ENCODE data around the gene VOPP1.

Gene VOPP1

DNA sequence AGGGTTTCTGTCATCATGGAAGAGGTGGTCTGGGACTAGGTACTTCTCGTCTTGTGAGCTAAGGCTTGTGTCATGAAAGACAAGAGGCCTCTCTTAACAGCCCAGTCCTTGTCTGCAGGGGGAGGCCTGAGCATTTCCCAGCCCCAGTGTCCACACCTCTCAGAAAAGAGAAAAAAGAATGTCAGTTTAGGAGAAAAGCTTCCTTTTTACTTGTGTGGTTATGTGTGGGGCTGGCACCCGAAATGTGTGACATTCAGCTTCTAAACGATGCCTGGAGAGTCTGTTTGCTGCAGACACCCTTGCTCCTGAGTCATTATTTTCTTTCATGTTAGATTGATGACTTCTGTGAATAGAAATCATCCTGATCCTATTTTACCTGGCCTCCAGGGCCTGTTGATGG, 139.8 kb downstream of the VOPP1 start:
- Histone ChIP-seq H4K20me1 (ENCODE audit: insufficient read depth, low read length) (no peaks in the 10 kb centered on the region), H3K27me3 (replicated peaks; ENCODE audit: insufficient read depth, low read length) (no peaks in the 10 kb centered on the region), H3K27ac (ENCODE audit: low read length) (no peak overlapping the region), H3F3A (ENCODE audit: insufficient read depth, low read length) (0 out of 2 replicates have a peak, but pooled peaks cover 4% of the 10 kb centered on the region), H3K79me2 (ENCODE audit: low read length) (no peaks in the 10 kb centered on the region), H3K9ac (ENCODE audit: low read length) (no peak overlapping the region), H3K9me3 (replicated peaks; ENCODE audit: insufficient read depth, low read length) (no peaks in the 10 kb centered on the region), H3K36me3 (replicated peaks; ENCODE audit: insufficient read depth, low read length) (no peaks in the 10 kb centered on the region), H3K4me3 (ENCODE audit: low read length) (no peak overlapping the region), H3K4me1 (ENCODE audit: low read length) (no peaks in the 10 kb centered on the region), H2AFZ (ENCODE audit: low read length) (no peak overlapping the region), H3K9me2 (replicated peaks; ENCODE audit: insufficient read depth, low read length) (no peaks in the 10 kb centered on the region), H3K4me2 (ENCODE audit: low read depth, low read length) (no peak overlapping the region)
- TF ChIP-seq EZH2 (optimal IDR thresholded peaks at IDR 0.05; ENCODE audit: low read depth, low read length) (no peak), EZH2phosphoT487 (IDR thresholded peaks at IDR 0.05; ENCODE audit: low read length) (no peak), CTCF (IDR thresholded peaks at IDR 0.05; ENCODE audit: low read length) (no peak)
- DNase-seq, result no peak

GRCh38 chr7:55431898-55432297, 140.4 kb downstream of the VOPP1 start:
- Histone ChIP-seq H3K9me3 (replicated peaks; ENCODE audit: insufficient read depth, low read length) (no peaks in the 10 kb centered on the region), H4K20me1 (ENCODE audit: insufficient read depth, low read length) (no peaks in the 10 kb centered on the region), H3K79me2 (ENCODE audit: low read length) (no peaks in the 10 kb centered on the region), H3K4me2 (ENCODE audit: low read depth, low read length) (no peak overlapping the region), H3K27me3 (replicated peaks; ENCODE audit: insufficient read depth, low read length) (no peaks in the 10 kb centered on the region), H3K36me3 (replicated peaks; ENCODE audit: insufficient read depth, low read length) (no peaks in the 10 kb centered on the region), H3K4me1 (ENCODE audit: low read length) (no peaks in the 10 kb centered on the region), H3K4me3 (ENCODE audit: low read length) (no peak overlapping the region), H3K27ac (ENCODE audit: low read length) (no peak overlapping the region), H3K9me2 (replicated peaks; ENCODE audit: insufficient read depth, low read length) (no peaks in the 10 kb centered on the region), H2AFZ (ENCODE audit: low read length) (no peak overlapping the region), H3K9ac (ENCODE audit: low read length) (no peak overlapping the region), H3F3A (ENCODE audit: insufficient read depth, low read length) (0 out of 2 replicates have a peak, but pooled peaks cover 4% of the 10 kb centered on the region)
- no peak for DNase-seq
- no peak for TF ChIP-seq CTCF (IDR thresholded peaks at IDR 0.05; ENCODE audit: low read length)
- TF ChIP-seq EZH2 (optimal IDR thresholded peaks at IDR 0.05; ENCODE audit: low read depth, low read length), result no peak
- no peak for TF ChIP-seq EZH2phosphoT487 (IDR thresholded peaks at IDR 0.05; ENCODE audit: low read length)

GRCh38 chr7:55429835-55430499, 142.3 kb downstream of the VOPP1 start:
- H3F3A ChIP-seq (ENCODE audit: insufficient read depth, low read length), result no peaks in the 10 kb centered on the region
- no peak overlapping the region for H3K27ac ChIP-seq (ENCODE audit: low read length)
- no peaks in the 10 kb centered on the region for H3K4me1 ChIP-seq (ENCODE audit: low read length)
- no peaks in the 10 kb centered on the region for H3K27me3 ChIP-seq (replicated peaks; ENCODE audit: insufficient read depth, low read length)
- no peak overlapping the region for H3K4me3 ChIP-seq (ENCODE audit: low read length)
- H3K9me3 ChIP-seq (replicated peaks; ENCODE audit: insufficient read depth, low read length), result no peaks in the 10 kb centered on the region
- TF ChIP-seq EZH2phosphoT487 (IDR thresholded peaks at IDR 0.05; ENCODE audit: low read length) (no peak), CTCF (IDR thresholded peaks at IDR 0.05; ENCODE audit: low read length) (no peak), EZH2 (optimal IDR thresholded peaks at IDR 0.05; ENCODE audit: low read depth, low read length) (no peak)
- DNase-seq, result no peak
- no peaks in the 10 kb centered on the region for H4K20me1 ChIP-seq (ENCODE audit: insufficient read depth, low read length)
- no peaks in the 10 kb centered on the region for H3K9me2 ChIP-seq (replicated peaks; ENCODE audit: insufficient read depth, low read length)
- H3K79me2 ChIP-seq (ENCODE audit: low read length), result no peaks in the 10 kb centered on the region
- H2AFZ ChIP-seq (ENCODE audit: low read length), result no peak overlapping the region
- H3K36me3 ChIP-seq (replicated peaks; ENCODE audit: insufficient read depth, low read length), result no peaks in the 10 kb centered on the region
- no peak overlapping the region for H3K4me2 ChIP-seq (ENCODE audit: low read depth, low read length)
- no peak overlapping the region for H3K9ac ChIP-seq (ENCODE audit: low read length)
